ENCODE data around the gene RCBTB1. TPM values are rescaled to one million over a fixed set of nuclear protein-coding genes. Genes with fewer than 3 reads are reported as not detected.
"Not testable (repeated sequence)": the region's sequence is repeated elsewhere in the genome, so short reads cannot be mapped to it uniquely, and the experiment has no call there.

RCBTB1 gene
- total RNA-seq, 4 donors from 2014 or later: 82.2 to 172 (median 98.0) TPM

- intact Hi-C loops (cut with DNase I): no loop called here
- no peak for TF ChIP-seq POLR2A (IDR thresholded peaks at IDR 0.05)
- TF ChIP-seq, protein P1, sequence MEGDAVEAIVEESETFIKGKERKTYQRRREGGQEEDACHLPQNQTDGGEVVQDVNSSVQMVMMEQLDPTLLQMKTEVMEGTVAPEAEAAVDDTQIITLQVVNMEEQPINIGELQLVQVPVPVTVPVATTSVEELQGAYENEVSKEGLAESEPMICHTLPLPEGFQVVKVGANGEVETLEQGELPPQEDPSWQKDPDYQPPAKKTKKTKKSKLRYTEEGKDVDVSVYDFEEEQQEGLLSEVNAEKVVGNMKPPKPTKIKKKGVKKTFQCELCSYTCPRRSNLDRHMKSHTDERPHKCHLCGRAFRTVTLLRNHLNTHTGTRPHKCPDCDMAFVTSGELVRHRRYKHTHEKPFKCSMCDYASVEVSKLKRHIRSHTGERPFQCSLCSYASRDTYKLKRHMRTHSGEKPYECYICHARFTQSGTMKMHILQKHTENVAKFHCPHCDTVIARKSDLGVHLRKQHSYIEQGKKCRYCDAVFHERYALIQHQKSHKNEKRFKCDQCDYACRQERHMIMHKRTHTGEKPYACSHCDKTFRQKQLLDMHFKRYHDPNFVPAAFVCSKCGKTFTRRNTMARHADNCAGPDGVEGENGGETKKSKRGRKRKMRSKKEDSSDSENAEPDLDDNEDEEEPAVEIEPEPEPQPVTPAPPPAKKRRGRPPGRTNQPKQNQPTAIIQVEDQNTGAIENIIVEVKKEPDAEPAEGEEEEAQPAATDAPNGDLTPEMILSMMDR (IDR thresholded peaks at IDR 0.05): no peak
- Histone ChIP-seq H3K36me3 (peaks cover 7 to 9% of the 10 kb centered on the region in 2 donors), H3K4me3 (replicated peaks in 1 of 3) (no peak overlapping the region), H3K27ac (no peak overlapping the region), H3K9me3 (no peaks in the 10 kb centered on the region), H3K27me3 (no peaks in the 10 kb centered on the region), H3K4me1 (peaks cover 24 to 42% of the 10 kb centered on the region in 2 donors)
- peak; percentile 28 to 29 for DNase-seq
- WGBS, 2 donors: 65 to 70% methylated on average over 5 of the region's 5 CpGs
Measured at GRCh38 chr13:49567491-49567890, 17.9 kb downstream of the RCBTB1 start.

DNA sequence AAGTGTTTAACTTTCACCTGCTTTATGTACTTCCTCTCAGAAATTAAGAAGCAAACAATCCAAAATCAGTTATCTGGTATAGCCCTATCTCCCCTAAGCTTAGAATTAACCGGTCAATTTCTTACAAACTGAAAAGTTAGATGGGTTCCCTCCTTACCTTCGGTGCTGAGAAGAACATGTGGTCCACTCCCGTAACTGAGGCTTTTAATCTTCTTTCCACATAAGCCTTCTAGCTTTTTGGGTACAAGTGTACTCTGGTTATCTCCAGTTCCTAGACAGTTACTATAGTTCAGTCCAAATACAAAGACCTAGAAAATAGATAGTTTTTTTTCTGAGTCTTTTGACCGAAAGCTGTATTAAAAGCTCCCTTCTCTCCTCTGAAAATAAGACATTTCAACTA is 18.9 kb downstream of the RCBTB1 start:
- no peaks in the 10 kb centered on the region for H3K9me3 ChIP-seq
- intact Hi-C loops (cut with DNase I): no loop called here
- H3K27ac ChIP-seq: peak overlapping the region in 1 of 3 donors; percentile 32
- no peak overlapping the region for H3K4me3 ChIP-seq (replicated peaks in 1 of 3)
- no peak for TF ChIP-seq POLR2A (IDR thresholded peaks at IDR 0.05)
- TF ChIP-seq, protein P1 (IDR thresholded peaks at IDR 0.05): no peak
- no peaks in the 10 kb centered on the region for H3K27me3 ChIP-seq
- peaks cover 24 to 34% of the 10 kb centered on the region in 2 donors for H3K4me1 ChIP-seq
- H3K36me3 ChIP-seq: peaks cover 7 to 9% of the 10 kb centered on the region in 2 donors
- 95 to 99% methylated on average over 4 of the region's 4 CpGs for WGBS, 2 donors
- no peak for DNase-seq

- intact Hi-C loops (cut with DNase I): not testable (repeated sequence)
- WGBS, 2 donors: 94 to 100% methylated on average over 20 to 21 of the region's 25 CpGs
Measured at GRCh38 chr13:49565461-49565860, 19.9 kb downstream of the RCBTB1 start.

GRCh38 chr13:49563516-49563915 is 21.8 kb downstream of the RCBTB1 start:
- WGBS, 2 donors: 95% methylated on average over 5 of the region's 5 CpGs
- Histone ChIP-seq H3K9me3 (no peaks in the 10 kb centered on the region), H3K36me3 (peaks cover 20 to 30% of the 10 kb centered on the region in 2 donors), H3K27me3 (no peaks in the 10 kb centered on the region), H3K4me3 (replicated peaks in 1 of 3) (no peak overlapping the region), H3K4me1 (peaks cover 10 to 22% of the 10 kb centered on the region in 2 donors), H3K27ac (no peak overlapping the region)
- TF ChIP-seq, protein P1 (IDR thresholded peaks at IDR 0.05): no peak
- no peak for TF ChIP-seq POLR2A (IDR thresholded peaks at IDR 0.05)
- intact Hi-C loops (cut with DNase I): no loop called here
- no peak for DNase-seq

More at GRCh38 chr13:49565461-49565860, 19.9 kb downstream of the RCBTB1 start:
- not testable (repeated sequence) for H3K27ac ChIP-seq; H3K9me3 ChIP-seq; DNase-seq; H3K27me3 ChIP-seq; H3K4me3 ChIP-seq (replicated peaks in 1 of 3)
- peaks cover 7 to 15% of the 10 kb centered on the region in 2 donors for H3K36me3 ChIP-seq
- peaks cover 17 to 29% of the 10 kb centered on the region in 2 donors for H3K4me1 ChIP-seq

DNA sequence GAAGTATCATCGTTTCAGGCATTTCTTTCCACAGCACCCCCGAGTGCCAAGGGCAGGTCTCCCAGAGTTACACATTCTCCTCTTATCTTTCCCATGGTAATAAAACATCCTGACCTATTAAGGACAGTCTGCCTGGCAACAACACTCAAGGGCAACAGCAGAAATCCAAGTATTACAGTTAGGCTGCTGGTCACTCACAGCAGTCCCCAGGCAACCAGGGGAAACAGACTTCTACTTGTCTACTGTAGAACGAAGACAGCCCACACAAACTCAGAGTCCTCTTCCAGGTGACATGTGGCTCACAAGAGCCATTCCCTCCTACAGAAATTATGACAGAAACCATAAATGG is 24.3 kb downstream of the RCBTB1 start:
- H3K4me1 ChIP-seq: peaks cover 5 to 9% of the 10 kb centered on the region in 2 donors
- H3K27me3 ChIP-seq: no peaks in the 10 kb centered on the region
- DNase-seq: no peak
- intact Hi-C loops (cut with DNase I): no loop called here
- H3K36me3 ChIP-seq: peaks cover 29 to 33% of the 10 kb centered on the region in 2 donors
- WGBS, 2 donors: 69 to 78% methylated on average over 3 of the region's 3 CpGs
- H3K9me3 ChIP-seq: no peaks in the 10 kb centered on the region
- TF ChIP-seq POLR2A (IDR thresholded peaks at IDR 0.05): no peak
- TF ChIP-seq, protein P1 (IDR thresholded peaks at IDR 0.05): no peak
- H3K4me3 ChIP-seq (replicated peaks in 1 of 3): no peak overlapping the region
- H3K27ac ChIP-seq: peak overlapping the region in 2 of 3 donors; percentile 20 to 36

Data from thyroid gland (tissue), 4 donors.